Left cardiac atrium (tissue), 4 donors: ENCODE data around the gene BAK1. TPM values are rescaled to one million over a fixed set of nuclear protein-coding genes. Genes with fewer than 3 reads are reported as not detected.

ENCODE experiments used
- ATAC-seq, 2 donors: fragments of 200-7000 bp; cut with Tn5 transposase; one replicate each; pipeline ENCODE4 v1.9.1; 2020; ENCODE audit warnings: mild to moderate bottlenecking in 2 of 2, moderate library complexity in 2 of 2
- DNase-seq: peaks from one replicate; pipeline ENCODE4 v3.0.0-alpha.2; 2020
- intact Hi-C, 2 donors: fragments of 100-400 bp; cut with DNase I; formaldehyde crosslinking; loops; one replicate each; pipeline versions ENCODE4 v1.14.1 to v1.15.1; 2022 to 2023
- total RNA-seq, 2 donors: library from RNA; stranded (reverse); fragmentation: NEBNext Ultra II Directional; extraction: Animal tissue kit (Norgen Biotek cat#: 25700); gene quantifications; one replicate each; pipeline ENCODE4 v1.2.1, GENCODE V29; 2021
- donor health status: DM: no; HTN: yes; CAD: no.
- donor health status: DM: no; HTN: yes; CAD: no; lungs with severe emphysema.
- donor health status: DM: yes; HTN: yes; CAD: no.
- donor health status: Dilated cardiomyopathy.

The BAK1 gene
- total RNA-seq, 2 donors from 2014 or later: 17.6 to 21.6 TPM

- no peak for DNase-seq
- intact Hi-C loops: loop anchor here in 1 of 2 donors (2.0 kb wide), 1 partner anchor 109 kb away; no protein-coding TSS in a partner anchor
- ATAC-seq: no peak
Measured at GRCh38 chr6:33591424-33592032, 11.5 kb upstream of the BAK1 start.

GRCh38 chr6:33590531-33591198, 10.6 kb upstream of the BAK1 start:
- intact Hi-C loops: loop anchor here in 1 of 2 donors (2.0 kb wide), 1 partner anchor 110 kb away; no protein-coding TSS in a partner anchor
- ATAC-seq (peak; percentile 5 to 25), DNase-seq (no peak)

GRCh38 chr6:33589731-33590530, 9.9 kb upstream of the BAK1 start:
- peak; percentile 60 to 79 for ATAC-seq
- intact Hi-C loops: loop anchor here (2.0 to 10.0 kb wide), 5 partner anchors 45 to 565 kb away; no protein-coding TSS in a partner anchor
- peak; percentile 71 for DNase-seq

GRCh38 chr6:33589392-33589730, 9.3 kb upstream of the BAK1 start:
- ATAC-seq: peak; percentile 1 to 4

GRCh38 chr6:33588894-33589293, 8.8 kb upstream of the BAK1 start:
- ATAC-seq (no peak), DNase-seq (no peak)
- intact Hi-C loops: loop anchor here (2.0 to 10.0 kb wide), 5 partner anchors 46 to 566 kb away; no protein-coding TSS in a partner anchor

More at GRCh38 chr6:33589392-33589730, 9.3 kb upstream of the BAK1 start:
- intact Hi-C loops: loop anchor here (2.0 to 10.0 kb wide), 5 partner anchors 45 to 565 kb away; no protein-coding TSS in a partner anchor
- no peak for DNase-seq

- ATAC-seq (no peak), DNase-seq (no peak)
- intact Hi-C loops: loop anchor here (5.0 to 10.0 kb wide), 4 partner anchors 47 to 567 kb away; no protein-coding TSS in a partner anchor
Measured at GRCh38 chr6:33587529-33587928, 7.5 kb upstream of the BAK1 start.

GRCh38 chr6:33586108-33586640, 6.1 kb upstream of the BAK1 start:
- DNase-seq: no peak
- intact Hi-C loops: loop anchor here (5.0 to 10.0 kb wide), 4 partner anchors 49 to 569 kb away; no protein-coding TSS in a partner anchor
- no peak for ATAC-seq

- ATAC-seq: peak; percentile 58 to 65
- intact Hi-C loops: loop anchor here (5.0 to 10.0 kb wide), 4 partner anchors 49 to 569 kb away; no protein-coding TSS in a partner anchor
- peak; percentile 86 for DNase-seq
Measured at GRCh38 chr6:33585403-33586107, 5.5 kb upstream of the BAK1 start.

DNA sequence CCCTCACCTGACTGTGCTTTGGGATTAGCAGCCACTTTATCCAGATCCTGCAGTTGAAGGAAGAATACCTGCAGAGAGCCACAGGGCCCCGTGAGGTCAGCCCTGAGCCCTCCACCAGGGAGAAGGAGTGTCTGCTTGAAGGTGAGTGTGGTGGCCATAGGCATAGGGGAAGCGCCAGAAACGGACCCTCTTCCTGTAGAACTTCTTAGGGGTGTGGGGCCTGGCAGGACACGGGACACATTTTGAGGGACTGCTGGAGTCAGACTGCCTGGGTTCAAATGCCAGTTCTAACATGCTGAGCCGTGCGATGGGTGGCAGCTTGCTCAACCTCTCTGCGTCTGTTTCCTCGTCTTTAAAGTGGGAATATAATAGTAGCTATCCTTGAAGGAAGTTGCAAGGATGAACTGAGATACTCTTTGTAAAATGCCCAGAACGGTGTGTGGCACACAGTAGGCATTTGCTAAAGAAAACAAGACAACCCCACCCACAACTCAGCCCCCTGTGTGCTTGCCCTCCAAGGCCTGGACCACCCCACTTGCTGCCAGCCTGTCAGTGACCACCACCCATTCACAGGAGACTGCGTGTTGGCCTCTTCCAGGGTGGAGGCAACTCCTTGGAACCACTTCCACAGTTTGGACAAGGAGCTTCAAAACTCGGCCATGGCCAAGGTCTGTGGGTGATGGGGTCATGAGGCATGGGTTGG, 4.8 kb upstream of the BAK1 start:
- intact Hi-C loops: loop anchor here (5.0 to 10.0 kb wide), 4 partner anchors 50 to 570 kb away; no protein-coding TSS in a partner anchor
- DNase-seq: no peak
- ATAC-seq: no peak

DNA sequence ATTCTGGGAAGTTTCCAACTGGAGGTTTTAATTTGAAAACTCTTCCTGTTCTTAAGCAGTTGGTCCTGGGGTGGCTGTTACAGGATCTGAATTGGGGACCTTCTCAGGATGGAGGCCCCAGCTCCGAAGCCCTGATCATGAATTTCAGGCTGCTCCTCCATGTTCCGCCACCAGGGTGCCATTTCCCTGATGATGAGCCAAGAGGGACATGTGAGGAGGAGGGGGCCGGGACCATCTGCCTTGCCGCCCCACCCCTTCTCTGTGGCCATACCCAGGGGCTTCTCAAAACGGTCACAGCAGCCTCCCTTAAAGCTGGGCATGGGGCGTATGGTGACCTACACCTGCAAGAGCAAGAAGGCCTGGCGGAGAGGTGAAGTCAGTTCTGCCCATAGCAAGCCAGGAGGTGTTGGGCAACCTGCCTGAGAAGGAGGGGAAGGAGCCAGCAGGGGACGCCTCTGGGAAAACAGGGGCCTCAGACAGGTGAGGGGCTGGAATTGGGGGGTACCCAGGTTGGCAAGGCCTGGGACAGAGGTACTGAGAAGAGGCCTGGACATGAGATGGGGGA, 3.6 kb upstream of the BAK1 start:
- DNase-seq (no peak), ATAC-seq (no peak)
- intact Hi-C loops: loop anchor here (10.0 kb wide), 3 partner anchors 51 to 571 kb away; no protein-coding TSS in a partner anchor

DNA sequence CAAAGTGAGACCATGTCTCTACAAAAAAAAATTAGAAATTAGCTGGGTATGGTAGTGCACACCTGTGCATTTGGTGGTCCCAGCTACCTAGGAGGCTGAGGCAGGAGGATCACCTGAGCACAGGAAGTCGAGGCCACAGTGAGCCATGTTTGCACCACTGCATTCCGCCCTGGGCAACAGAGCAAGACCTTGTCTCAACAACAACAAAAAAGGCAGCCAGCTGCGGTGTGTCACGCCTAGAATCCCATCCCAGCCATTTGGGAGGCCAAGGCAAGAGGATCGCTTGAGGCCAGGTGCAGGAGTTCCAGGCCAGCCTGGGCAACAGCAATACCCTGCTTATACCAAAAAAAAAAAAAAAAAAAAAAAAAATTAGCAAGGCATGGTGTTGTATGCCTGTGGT, 1.1 kb upstream of the BAK1 start:
- no peak for DNase-seq
- ATAC-seq: no peak
- intact Hi-C loops: loop anchor here (10.0 kb wide), 3 partner anchors 54 to 574 kb away; no protein-coding TSS in a partner anchor

- DNase-seq (no peak), ATAC-seq (no peak)
- intact Hi-C loops: loop anchor here in 1 of 2 donors (10.0 kb wide), 1 partner anchor 124 kb away; the partner anchor contains the start of gene ZBTB9
Measured at GRCh38 chr6:33578588-33579011, 1.5 kb downstream of the BAK1 start.

DNA sequence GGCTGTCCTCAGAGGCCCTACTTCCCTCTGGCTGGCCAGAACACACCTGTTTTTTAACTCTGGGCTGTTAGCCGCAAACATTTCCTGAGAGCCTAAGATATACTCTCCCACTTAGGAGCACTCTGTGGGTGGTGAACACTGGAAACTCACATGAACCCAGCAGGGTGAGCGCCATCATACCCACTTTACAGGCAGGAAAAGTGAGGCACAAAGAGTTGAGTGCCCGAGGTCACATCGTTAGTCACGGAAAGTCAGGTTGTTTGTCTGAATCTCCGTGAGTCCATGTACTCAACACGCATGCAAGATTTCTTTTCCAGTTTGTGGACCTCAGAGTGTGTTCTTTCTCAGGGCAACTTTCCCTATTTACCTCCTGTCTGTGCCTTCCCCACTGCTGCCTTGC, 1.9 kb downstream of the BAK1 start:
- intact Hi-C loops: loop anchor here in 1 of 2 donors (10.0 kb wide), 1 partner anchor 123 kb away; the partner anchor contains the start of gene ZBTB9
- no peak for DNase-seq
- ATAC-seq: no peak

- DNase-seq: no peak
- intact Hi-C loops: loop anchor here in 1 of 2 donors (10.0 kb wide), 1 partner anchor 123 kb away; the partner anchor contains the start of gene ZBTB9
- no peak for ATAC-seq
Measured at GRCh38 chr6:33577718-33578117, 2.4 kb downstream of the BAK1 start.

- intact Hi-C loops: loop anchor here in 1 of 2 donors (10.0 kb wide), 1 partner anchor 122 kb away; the partner anchor contains the start of gene ZBTB9
- ATAC-seq (peak; percentile 9 to 44), DNase-seq (peak; percentile 71)
Measured at GRCh38 chr6:33577106-33577535, 3.0 kb downstream of the BAK1 start.

DNA sequence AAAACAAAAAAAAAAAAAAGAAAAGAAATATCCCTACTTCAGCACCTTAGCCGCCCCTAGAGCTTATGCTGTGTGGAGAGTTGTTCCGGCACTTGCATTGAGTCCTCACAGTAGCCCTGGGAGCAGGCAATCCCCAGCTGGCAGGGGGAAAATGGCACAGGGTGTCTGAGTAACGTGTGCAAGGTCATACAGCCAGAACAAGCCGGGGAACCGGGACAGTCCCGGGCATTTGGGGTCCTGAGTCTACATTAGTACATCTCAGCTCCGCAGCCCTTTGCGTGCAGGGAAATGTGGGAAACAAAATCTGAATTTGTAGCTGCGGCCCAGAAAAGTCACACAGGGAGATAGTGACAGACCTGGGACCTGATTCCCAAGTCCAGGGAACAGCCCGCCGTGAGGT, 3.4 kb downstream of the BAK1 start:
- intact Hi-C loops: loop anchor here in 1 of 2 donors (10.0 kb wide), 1 partner anchor 122 kb away; the partner anchor contains the start of gene ZBTB9
- ATAC-seq (no peak), DNase-seq (no peak)

DNA sequence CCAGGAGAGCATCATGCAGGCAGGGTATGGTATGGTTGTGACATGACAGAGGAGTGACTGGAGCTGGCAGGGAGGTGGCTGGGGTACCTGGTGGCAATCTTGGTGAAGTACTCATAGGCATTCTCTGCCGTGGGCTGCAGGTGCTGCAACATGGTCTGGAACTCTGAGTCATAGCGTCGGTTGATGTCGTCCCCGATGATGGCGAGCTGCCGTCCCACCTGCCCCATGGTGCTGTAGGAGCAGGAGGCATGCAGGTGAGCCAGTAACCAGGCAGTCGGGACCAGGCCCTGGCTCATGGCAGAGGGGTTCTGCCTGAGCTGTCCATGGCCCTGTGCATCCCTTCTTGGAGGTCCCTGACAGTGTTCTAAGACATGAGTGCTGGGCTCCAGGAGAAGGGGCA, 4.9 kb downstream of the BAK1 start:
- intact Hi-C loops: loop anchor here in 1 of 2 donors (10.0 kb wide), 1 partner anchor 120 kb away; the partner anchor contains the start of gene ZBTB9
- ATAC-seq (no peak), DNase-seq (no peak)
